ENCODE measurements around the gene PERM1. TPM values are rescaled to one million over a fixed set of nuclear protein-coding genes. Genes with fewer than 3 reads are reported as not detected.

Gene PERM1
- total RNA-seq, 1 experiment from 2014 or later, result 0.18 TPM

GRCh38 chr1:967466-968343, 14.2 kb downstream of the PERM1 start:
- intact Hi-C loops (cut with micrococcal nuclease; ENCODE audit: unreplicated experiment), result no loop called here
- Mint-ChIP-seq H3K36me3 (ENCODE audit: insufficient read depth, unreplicated experiment) (peaks cover 13% of the 10 kb centered on the region), H3K9me3 (ENCODE audit: unreplicated experiment) (no peaks in the 10 kb centered on the region), H3K4me1 (ENCODE audit: low read depth, unreplicated experiment) (no peaks in the 10 kb centered on the region), H3K27ac (ENCODE audit: unreplicated experiment) (no peak overlapping the region), H3K27me3 (ENCODE audit: insufficient read depth, unreplicated experiment) (no peaks in the 10 kb centered on the region), H3K4me3 (ENCODE audit: unreplicated experiment) (peak overlapping the region; percentile 60)
- no peak for DNase-seq
- TF ChIP-seq, protein P1, sequence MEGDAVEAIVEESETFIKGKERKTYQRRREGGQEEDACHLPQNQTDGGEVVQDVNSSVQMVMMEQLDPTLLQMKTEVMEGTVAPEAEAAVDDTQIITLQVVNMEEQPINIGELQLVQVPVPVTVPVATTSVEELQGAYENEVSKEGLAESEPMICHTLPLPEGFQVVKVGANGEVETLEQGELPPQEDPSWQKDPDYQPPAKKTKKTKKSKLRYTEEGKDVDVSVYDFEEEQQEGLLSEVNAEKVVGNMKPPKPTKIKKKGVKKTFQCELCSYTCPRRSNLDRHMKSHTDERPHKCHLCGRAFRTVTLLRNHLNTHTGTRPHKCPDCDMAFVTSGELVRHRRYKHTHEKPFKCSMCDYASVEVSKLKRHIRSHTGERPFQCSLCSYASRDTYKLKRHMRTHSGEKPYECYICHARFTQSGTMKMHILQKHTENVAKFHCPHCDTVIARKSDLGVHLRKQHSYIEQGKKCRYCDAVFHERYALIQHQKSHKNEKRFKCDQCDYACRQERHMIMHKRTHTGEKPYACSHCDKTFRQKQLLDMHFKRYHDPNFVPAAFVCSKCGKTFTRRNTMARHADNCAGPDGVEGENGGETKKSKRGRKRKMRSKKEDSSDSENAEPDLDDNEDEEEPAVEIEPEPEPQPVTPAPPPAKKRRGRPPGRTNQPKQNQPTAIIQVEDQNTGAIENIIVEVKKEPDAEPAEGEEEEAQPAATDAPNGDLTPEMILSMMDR (IDR thresholded peaks at IDR 0.05; ENCODE audit: insufficient read depth in 1 of 2, low read depth in 1 of 2, low read length in 1 of 2, severe bottlenecking in 1 of 2, unreplicated experiment in 1 of 2), result no peak
- peaks cover 6% of the 10 kb centered on the region for H3K4me1 ChIP-seq
- BruUV-seq (replicated peaks), result TSS peak; percentile 10
- CTCF ChIA-PET, result interaction anchor here (1.8 kb wide), 1 partner anchor 9 kb away, joined by 8 read pairs; no protein-coding TSS in a partner anchor
- peak overlapping the region; percentile 85; the same call in 1 of the 2 replicates for H3K4me3 ChIP-seq (ENCODE audit: low read depth, low read length)
- no peaks in the 10 kb centered on the region for H3K9me3 ChIP-seq
- no peaks in the 10 kb centered on the region for H3K27me3 ChIP-seq (replicated peaks; ENCODE audit: control insufficient read depth, insufficient read depth, low read length)
- H3K36me3 ChIP-seq (ENCODE audit: control insufficient read depth, insufficient read depth, low read length), result no peaks in the 10 kb centered on the region
- POLR2A ChIA-PET, result interaction anchor here (0.6 to 1.5 kb wide), 2 partner anchors 8 to 72 kb away, joined by 3 to 4 read pairs; no protein-coding TSS in a partner anchor

- H3K9me3 Mint-ChIP-seq (ENCODE audit: unreplicated experiment), result no peaks in the 10 kb centered on the region
- no peaks in the 10 kb centered on the region for H3K27me3 Mint-ChIP-seq (ENCODE audit: insufficient read depth, unreplicated experiment)
- H3K4me1 ChIP-seq, result peaks cover 6% of the 10 kb centered on the region
- intact Hi-C loops (cut with micrococcal nuclease; ENCODE audit: unreplicated experiment), result no loop called here
- H3K36me3 Mint-ChIP-seq (ENCODE audit: insufficient read depth, unreplicated experiment), result peaks cover 13% of the 10 kb centered on the region
- no TSS peak for BruUV-seq (replicated peaks)
- H3K27ac Mint-ChIP-seq (ENCODE audit: unreplicated experiment), result no peak overlapping the region
- TF ChIP-seq, protein P1 (IDR thresholded peaks at IDR 0.05; ENCODE audit: insufficient read depth in 1 of 2, low read depth in 1 of 2, low read length in 1 of 2, severe bottlenecking in 1 of 2, unreplicated experiment in 1 of 2), result no peak
- CTCF ChIA-PET, result interaction anchor here (1.8 kb wide), 1 partner anchor 9 kb away, joined by 8 read pairs; no protein-coding TSS in a partner anchor
- no peaks in the 10 kb centered on the region for H3K4me1 Mint-ChIP-seq (ENCODE audit: low read depth, unreplicated experiment)
- no peaks in the 10 kb centered on the region for H3K9me3 ChIP-seq
- no peaks in the 10 kb centered on the region for H3K36me3 ChIP-seq (ENCODE audit: control insufficient read depth, insufficient read depth, low read length)
- H3K4me3 ChIP-seq (ENCODE audit: low read depth, low read length), result peak overlapping the region; percentile 85
- POLR2A ChIA-PET, result interaction anchor here (0.6 to 1.5 kb wide), 6 partner anchors 9 to 307 kb away, joined by 3 to 5 read pairs (median 4); partner anchors contain the start of gene UBE2J2
- DNase-seq, result peak; percentile 69 to 73
- H3K4me3 Mint-ChIP-seq (ENCODE audit: unreplicated experiment), result peak overlapping the region; percentile 60
- no peaks in the 10 kb centered on the region for H3K27me3 ChIP-seq (replicated peaks; ENCODE audit: control insufficient read depth, insufficient read depth, low read length)
Measured at GRCh38 chr1:966704-967300, 15.1 kb downstream of the PERM1 start.

- TF ChIP-seq, protein P1 (IDR thresholded peaks at IDR 0.05; ENCODE audit: insufficient read depth in 1 of 2, low read depth in 1 of 2, low read length in 1 of 2, severe bottlenecking in 1 of 2, unreplicated experiment in 1 of 2), result no peak
- peaks cover 6% of the 10 kb centered on the region for H3K4me1 ChIP-seq
- no peaks in the 10 kb centered on the region for H3K9me3 Mint-ChIP-seq (ENCODE audit: unreplicated experiment)
- H3K9me3 ChIP-seq, result no peaks in the 10 kb centered on the region
- POLR2A ChIA-PET, result interaction anchor here (0.6 to 1.5 kb wide), 5 partner anchors 10 to 307 kb away, joined by 3 to 5 read pairs (median 4); partner anchors contain the start of gene UBE2J2
- H3K4me3 ChIP-seq (ENCODE audit: low read depth, low read length), result peak within 1 kb of the TSS; percentile 85
- H3K27ac Mint-ChIP-seq (ENCODE audit: unreplicated experiment), result no peak within 1 kb of the TSS
- peak within 1 kb of the TSS; percentile 60 for H3K4me3 Mint-ChIP-seq (ENCODE audit: unreplicated experiment)
- intact Hi-C loops (cut with micrococcal nuclease; ENCODE audit: unreplicated experiment), result no loop called here
- H3K27me3 Mint-ChIP-seq (ENCODE audit: insufficient read depth, unreplicated experiment), result no peaks in the 10 kb centered on the region
- TSS peak; percentile 74 for BruUV-seq (replicated peaks)
- CTCF ChIA-PET, result interaction anchor here (1.8 kb wide), 1 partner anchor 10 kb away, joined by 8 read pairs; no protein-coding TSS in a partner anchor
- peaks cover 13% of the 10 kb centered on the region for H3K36me3 Mint-ChIP-seq (ENCODE audit: insufficient read depth, unreplicated experiment)
- no peaks in the 10 kb centered on the region for H3K36me3 ChIP-seq (ENCODE audit: control insufficient read depth, insufficient read depth, low read length)
- H3K27me3 ChIP-seq (replicated peaks; ENCODE audit: control insufficient read depth, insufficient read depth, low read length), result no peaks in the 10 kb centered on the region
- peak; percentile 67 to 73 for DNase-seq
- no peaks in the 10 kb centered on the region for H3K4me1 Mint-ChIP-seq (ENCODE audit: low read depth, unreplicated experiment)
Measured at GRCh38 chr1:966135-966703, 15.7 kb downstream of the PERM1 start, which contains the start of gene PLEKHN1. PLEKHN1 (plus strand) TSS chr1:966482; CDS start chr1:966532, 50 bp downstream.
